GM18520 (cell line): ENCODE measurements around the gene MESP1.

Experiments
- ATAC-seq: cut with Tn5 transposase; IDR thresholded peaks from one replicate; pipeline ENCODE4 v1.9.1; 2021; ENCODE audit not compliant: unreplicated experiment

The MESP1 gene

DNA sequence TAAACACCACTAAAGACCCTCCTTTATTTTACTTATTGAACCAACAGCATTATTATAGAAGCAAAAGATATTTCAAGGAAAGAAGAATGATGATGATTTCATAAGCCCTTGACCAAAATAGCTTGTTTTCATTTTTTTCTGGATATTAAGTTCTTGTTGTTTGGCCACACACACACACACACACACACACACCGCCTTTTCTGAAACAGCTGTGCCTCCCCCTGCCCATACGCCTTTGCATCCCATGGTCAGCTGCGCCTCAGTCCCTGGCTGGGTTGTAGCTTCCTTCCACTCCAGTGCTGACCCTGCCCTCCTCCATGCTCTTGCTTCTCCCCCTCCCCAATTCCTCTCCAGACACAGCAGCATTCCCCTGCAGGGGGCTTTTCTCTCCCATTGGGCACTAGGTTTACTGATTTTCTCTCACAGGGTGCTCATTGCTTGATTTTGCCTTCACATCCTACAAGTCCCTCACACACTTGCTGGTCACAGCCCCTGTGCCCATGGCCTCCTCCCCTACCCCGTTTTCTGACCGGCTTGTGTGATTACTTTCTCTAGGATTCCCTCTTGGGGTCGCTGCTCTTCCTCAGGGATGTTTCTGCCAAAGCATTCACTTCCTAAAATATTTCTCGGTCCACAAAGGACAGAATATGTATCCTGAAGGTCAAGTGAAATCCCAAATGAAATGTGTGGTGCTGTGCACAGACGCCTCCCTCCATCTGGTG lies 18.4 kb downstream of the MESP1 start:
- no peak for ATAC-seq

GRCh38 chr15:89731275-89731674 lies 19.8 kb downstream of the MESP1 start:
- no peak for ATAC-seq

- ATAC-seq = no peak
Measured at GRCh38 chr15:89728254-89728653, 22.8 kb downstream of the MESP1 start.

DNA sequence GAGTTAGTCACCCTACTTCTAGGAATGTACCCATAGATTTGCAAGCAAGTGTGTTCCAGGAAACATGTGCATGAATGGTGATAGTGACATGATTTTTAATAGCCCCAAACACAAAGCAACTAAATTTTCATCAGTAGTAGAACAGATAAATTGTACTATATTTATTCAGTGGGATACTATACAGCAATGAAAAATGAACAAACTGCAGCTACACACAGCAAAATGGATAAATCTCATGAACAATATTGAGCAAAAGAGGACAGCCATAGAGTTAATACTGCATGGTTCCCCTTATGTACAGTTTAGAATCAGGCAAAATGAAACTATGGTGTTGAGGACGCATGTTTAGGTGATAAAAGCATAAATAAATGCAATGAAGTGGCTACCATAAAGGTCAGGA lies 26.0 kb downstream of the MESP1 start:
- no peak for ATAC-seq

- ATAC-seq = no peak
Measured at GRCh38 chr15:89724621-89725020, 26.4 kb downstream of the MESP1 start.

- ATAC-seq = no peak
Measured at GRCh38 chr15:89723031-89723430, 28.0 kb downstream of the MESP1 start.

- ATAC-seq = no peak
Measured at GRCh38 chr15:89714775-89715174, 36.3 kb downstream of the MESP1 start.

DNA sequence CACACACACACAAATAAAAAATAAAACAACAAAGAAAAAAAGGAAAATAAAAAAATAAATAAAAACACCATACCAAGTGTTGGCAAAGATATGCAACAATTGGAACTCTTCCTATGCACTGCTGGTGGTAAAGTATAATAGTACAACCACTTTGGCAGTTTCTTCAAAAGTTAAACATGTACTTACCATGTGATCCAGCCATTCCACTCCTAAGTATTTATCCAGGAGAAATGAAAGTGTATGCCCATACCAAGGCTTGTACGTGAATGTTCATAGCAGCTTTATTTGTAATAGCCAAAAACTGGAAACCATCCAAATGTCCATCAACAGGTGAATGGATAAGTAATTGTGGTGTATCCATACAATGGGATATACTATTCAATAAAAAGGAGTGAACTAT lies 43.5 kb downstream of the MESP1 start:
- ATAC-seq = no peak

- ATAC-seq = no peak
Measured at GRCh38 chr15:89704411-89704810, 46.6 kb downstream of the MESP1 start.
